Mesendoderm (in vitro differentiated cells): ENCODE data around the gene TENT5C.

Experiments used
- DNase-seq: peaks from one replicate; pipeline ENCODE4 v3.0.0; 2013
- H2AK5ac ChIP-seq: 2 replicates; pipeline ENCODE4 v1.6.1; 2013; ENCODE audit warnings: low read length, inconsistent platforms
- H2BK120ac ChIP-seq: 2 replicates; pipeline ENCODE4 v1.6.1; 2013; ENCODE audit warnings: low read depth, mild to moderate bottlenecking, low read length, moderate library complexity, mixed read lengths
- H2BK15ac ChIP-seq: replicated peaks from 2 replicates; pipeline ENCODE4 v1.6.1; 2013; ENCODE audit warnings: low read depth, mild to moderate bottlenecking, moderate library complexity
- H2BK5ac ChIP-seq: 2 replicates; pipeline ENCODE4 v1.6.1; 2013; ENCODE audit warnings: low read length, inconsistent platforms
- H3K18ac ChIP-seq: 2 replicates; pipeline ENCODE4 v1.6.1; 2013; ENCODE audit warnings: mild to moderate bottlenecking, low read length, mixed read lengths
- H3K23ac ChIP-seq: one replicate; pipeline ENCODE4 v1.6.1; 2013; ENCODE audit warnings: low read length
- H3K27ac ChIP-seq: 2 replicates; pipeline ENCODE4 v1.5.1; 2013; ENCODE audit warnings: low read depth, mild to moderate bottlenecking, inconsistent platforms, low read length, moderate library complexity
- H3K27me3 ChIP-seq: 2 replicates; pipeline ENCODE4 v1.6.1; 2013; ENCODE audit warnings: low read length, control low read depth, mild to moderate bottlenecking, inconsistent platforms; ENCODE audit not compliant: insufficient read depth, poor library complexity
- H3K36me3 ChIP-seq: 2 replicates; pipeline ENCODE4 v1.6.1; 2013; ENCODE audit warnings: low read length, inconsistent platforms; ENCODE audit not compliant: control insufficient read depth, insufficient read depth
- H3K4ac ChIP-seq: one replicate; pipeline ENCODE4 v1.6.1; 2013; ENCODE audit warnings: low read depth, mild to moderate bottlenecking, low read length, moderate library complexity
- H3K4me1 ChIP-seq: 2 replicates; pipeline ENCODE4 v1.6.1; 2013; ENCODE audit warnings: low read depth, low read length, inconsistent platforms; ENCODE audit not compliant: control insufficient read depth
- H3K4me2 ChIP-seq: 2 replicates; pipeline ENCODE4 v1.6.1; 2013; ENCODE audit warnings: low read length
- H3K4me3 ChIP-seq: 2 replicates; pipeline ENCODE4 v1.5.1; 2013; ENCODE audit warnings: mild to moderate bottlenecking, low read length
- H3K56ac ChIP-seq: one replicate; pipeline ENCODE4 v1.6.1; 2013; ENCODE audit warnings: low read length
- H3K79me1 ChIP-seq: 2 replicates; pipeline ENCODE4 v1.6.1; 2013; ENCODE audit warnings: low read length, inconsistent platforms
- H3K79me2 ChIP-seq: 2 replicates; pipeline ENCODE4 v1.6.1; 2013; ENCODE audit warnings: mild to moderate bottlenecking, low read length; ENCODE audit not compliant: control insufficient read depth, insufficient read depth
- H3K9ac ChIP-seq: 2 replicates; pipeline ENCODE4 v1.6.1; 2013; ENCODE audit warnings: low read length, inconsistent platforms
- H4K5ac ChIP-seq: one replicate; pipeline ENCODE4 v1.6.1; 2013; ENCODE audit warnings: low read length
- H4K8ac ChIP-seq: one replicate; pipeline ENCODE4 v1.6.1; 2013; ENCODE audit warnings: low read depth, mild to moderate bottlenecking, control low read depth, low read length, moderate library complexity
- WGBS: extraction: QIAGEN DNeasy Blood & Tissue Kit; methylation state at CpG from one replicate; pipeline ENCODE4 v1.1.7; 2013; ENCODE audit warnings: low lambda C conversion rate, missing lambda C conversion rate; ENCODE audit not compliant: insufficient coverage; ENCODE audit errors: extremely low coverage; 5-methylcytosine and 5-hydroxymethylcytosine counted together

Gene TENT5C

GRCh38 chr1:117585086-117585485 is 20.8 kb upstream of the TENT5C start:
- Histone ChIP-seq H3K4me2 (no peak overlapping the region), H2BK5ac (no peak overlapping the region), H2AK5ac (no peak overlapping the region), H3K79me2 (no peaks in the 10 kb centered on the region), H3K18ac (no peak overlapping the region), H3K27ac (no peak overlapping the region), H4K8ac (no peak overlapping the region), H3K4me1 (no peaks in the 10 kb centered on the region), H3K27me3 (no peaks in the 10 kb centered on the region), H3K36me3 (no peaks in the 10 kb centered on the region), H2BK120ac (no peak overlapping the region), H3K79me1 (no peaks in the 10 kb centered on the region), H4K5ac (no peak overlapping the region), H3K4me3 (no peak overlapping the region), H3K9ac (no peak overlapping the region), H3K4ac (no peak overlapping the region), H3K23ac (no peak overlapping the region), H3K56ac (no peak overlapping the region), H2BK15ac (no peak overlapping the region)
- no CpG with 5 or more reads among the region's 8 CpGs for WGBS
- no peak for DNase-seq

DNA sequence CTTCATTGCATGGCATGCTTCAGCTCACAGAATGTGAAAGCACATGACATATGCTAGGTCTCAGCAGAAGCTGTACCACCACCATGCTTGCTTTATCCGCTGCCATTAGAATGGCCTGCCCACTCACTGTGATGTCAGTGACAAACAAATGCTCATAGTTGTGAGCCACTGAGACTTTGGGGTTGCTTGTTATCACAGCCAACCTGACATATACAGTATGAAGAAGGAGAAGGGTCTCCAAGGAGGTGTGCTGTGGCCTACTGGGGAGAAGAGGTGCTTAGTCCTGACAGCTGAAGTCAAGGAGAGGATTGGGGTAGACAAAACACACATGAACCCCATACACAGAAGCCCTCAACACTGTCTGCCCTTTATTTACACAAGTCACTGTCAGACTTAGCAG is 19.5 kb upstream of the TENT5C start:
- Histone ChIP-seq H3K4me3 (no peak overlapping the region), H4K8ac (no peak overlapping the region), H3K4ac (no peak overlapping the region), H3K4me2 (no peak overlapping the region), H4K5ac (no peak overlapping the region), H3K4me1 (no peaks in the 10 kb centered on the region), H3K18ac (no peak overlapping the region), H2BK120ac (no peak overlapping the region), H3K23ac (no peak overlapping the region), H2BK5ac (no peak overlapping the region), H3K9ac (no peak overlapping the region), H2AK5ac (no peak overlapping the region), H3K79me1 (no peaks in the 10 kb centered on the region), H3K27ac (no peak overlapping the region), H3K27me3 (no peaks in the 10 kb centered on the region), H2BK15ac (no peak overlapping the region), H3K36me3 (no peaks in the 10 kb centered on the region), H3K79me2 (no peaks in the 10 kb centered on the region), H3K56ac (no peak overlapping the region)
- no CpG with 5 or more reads among the region's 1 CpG for WGBS
- no peak for DNase-seq

GRCh38 chr1:117586747-117587498 is 18.9 kb upstream of the TENT5C start:
- Histone ChIP-seq H3K4me1 (no peaks in the 10 kb centered on the region), H3K27ac (no peak overlapping the region), H3K36me3 (no peaks in the 10 kb centered on the region), H3K4me3 (no peak overlapping the region), H2BK5ac (no peak overlapping the region), H2BK120ac (no peak overlapping the region), H3K79me2 (no peaks in the 10 kb centered on the region), H3K18ac (no peak overlapping the region), H3K27me3 (no peaks in the 10 kb centered on the region), H3K4ac (no peak overlapping the region), H3K4me2 (no peak overlapping the region), H3K56ac (no peak overlapping the region), H4K8ac (no peak overlapping the region), H2BK15ac (no peak overlapping the region), H4K5ac (no peak overlapping the region), H3K9ac (no peak overlapping the region), H3K79me1 (no peaks in the 10 kb centered on the region), H2AK5ac (no peak overlapping the region), H3K23ac (no peak overlapping the region)
- no peak for DNase-seq
- WGBS, result no CpG with 5 or more reads among the region's 13 CpGs

DNA sequence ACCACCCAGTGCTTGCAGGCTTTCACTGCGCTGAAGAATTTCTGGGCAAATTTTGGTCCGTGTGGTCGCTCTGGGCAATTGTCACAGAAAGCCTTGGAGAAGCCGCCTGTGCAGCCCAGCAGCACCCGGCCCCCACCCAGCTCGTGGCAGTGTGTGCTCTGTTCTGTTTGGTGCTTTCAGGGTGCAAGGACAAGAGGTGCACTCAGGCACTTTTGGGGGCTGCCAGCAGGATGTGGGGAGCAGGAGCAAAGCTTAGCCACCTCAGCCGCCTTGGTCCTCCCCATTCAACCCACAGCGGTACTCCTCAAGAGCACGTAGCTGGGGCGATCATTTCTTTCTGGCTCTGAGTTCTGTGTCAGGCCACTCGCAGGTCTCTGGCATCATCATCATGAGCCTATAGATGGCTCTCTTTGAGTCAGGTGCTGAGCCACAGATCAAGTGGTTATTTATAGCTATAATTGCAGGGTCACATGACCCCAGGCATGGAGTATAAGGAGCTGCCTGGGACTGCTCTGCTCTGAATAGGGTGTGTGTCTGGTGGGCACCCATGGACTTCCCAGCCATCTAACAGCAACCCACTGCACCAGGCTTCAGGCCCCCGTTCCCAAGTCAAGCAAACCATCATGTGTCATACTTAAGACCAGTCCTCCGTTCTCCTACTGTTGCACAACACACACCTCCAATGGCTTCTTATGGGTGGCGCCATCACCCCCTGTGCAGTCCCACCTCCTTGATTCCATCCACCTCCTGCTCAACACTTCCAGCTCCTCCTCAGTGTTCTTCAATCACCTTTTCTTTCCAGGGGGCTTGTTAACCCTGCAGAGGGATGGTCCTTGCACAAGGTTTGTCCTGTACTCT is 18.1 kb upstream of the TENT5C start:
- no peaks in the 10 kb centered on the region for H3K27me3 ChIP-seq
- H3K4ac ChIP-seq, result no peak overlapping the region
- no peak overlapping the region for H2BK5ac ChIP-seq
- no peak overlapping the region for H3K4me3 ChIP-seq
- H3K4me1 ChIP-seq, result no peaks in the 10 kb centered on the region
- no peaks in the 10 kb centered on the region for H3K79me1 ChIP-seq
- no peak overlapping the region for H3K56ac ChIP-seq
- H3K9ac ChIP-seq, result no peak overlapping the region
- H2BK120ac ChIP-seq, result no peak overlapping the region
- no peak overlapping the region for H3K23ac ChIP-seq
- H3K18ac ChIP-seq, result no peak overlapping the region
- no peak overlapping the region for H2BK15ac ChIP-seq
- H3K79me2 ChIP-seq, result no peaks in the 10 kb centered on the region
- H2AK5ac ChIP-seq, result no peak overlapping the region
- WGBS, result no CpG with 5 or more reads among the region's 14 CpGs
- H3K27ac ChIP-seq, result no peak overlapping the region
- no peak overlapping the region for H4K5ac ChIP-seq
- no peak for DNase-seq
- no peak overlapping the region for H3K4me2 ChIP-seq
- H4K8ac ChIP-seq, result no peak overlapping the region
- H3K36me3 ChIP-seq, result no peaks in the 10 kb centered on the region

GRCh38 chr1:117589544-117589943 is 16.3 kb upstream of the TENT5C start:
- Histone ChIP-seq H4K5ac (no peak overlapping the region), H3K4me3 (no peak overlapping the region), H3K27me3 (no peaks in the 10 kb centered on the region), H2AK5ac (no peak overlapping the region), H3K79me2 (no peaks in the 10 kb centered on the region), H4K8ac (no peak overlapping the region), H3K36me3 (no peaks in the 10 kb centered on the region), H3K56ac (no peak overlapping the region), H3K4me2 (no peak overlapping the region), H3K23ac (no peak overlapping the region), H3K79me1 (no peaks in the 10 kb centered on the region), H3K18ac (no peak overlapping the region), H3K9ac (no peak overlapping the region), H2BK120ac (no peak overlapping the region), H3K4me1 (no peaks in the 10 kb centered on the region), H3K4ac (no peak overlapping the region), H2BK5ac (no peak overlapping the region), H3K27ac (no peak overlapping the region), H2BK15ac (no peak overlapping the region)
- DNase-seq, result no peak
- no CpG with 5 or more reads among the region's 2 CpGs for WGBS
